DMS 273 (cell line): ENCODE data around the gene ST3GAL5.
A peak's percentile ranks its signal among the peaks of the same experiment; 100 is the strongest.

ENCODE experiments used
- DNase-seq: peaks from one replicate; lab custom pipeline; 2025; ENCODE audit not compliant: unreplicated experiment; lab: John Stamatoyannopoulos, UW

The ST3GAL5 gene

GRCh38 chr2:85811180-85812093 is 77.4 kb downstream of the ST3GAL5 start:
- DNase-seq, result peak; percentile 38

GRCh38 chr2:85810371-85811179 is 78.2 kb downstream of the ST3GAL5 start:
- DNase-seq, result no peak

DNA sequence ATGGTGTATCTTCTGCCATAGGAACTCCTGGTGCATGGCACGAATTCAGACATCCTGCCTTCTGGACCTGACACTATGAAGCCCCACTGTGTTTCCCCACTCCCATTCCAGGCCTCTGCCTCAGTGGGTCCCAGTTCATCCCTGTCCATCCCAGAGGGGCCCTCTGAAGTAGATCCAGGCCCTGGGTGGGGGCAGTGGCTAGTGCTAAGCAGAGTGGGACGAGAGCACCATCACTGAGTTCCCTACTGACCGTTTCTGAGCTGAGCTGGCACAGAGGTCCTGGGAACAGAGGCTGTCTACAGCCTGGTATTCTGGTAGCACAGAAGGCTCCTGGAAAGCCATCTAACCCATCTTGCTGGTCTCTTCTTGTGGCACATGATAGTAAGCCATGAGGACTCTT is 81.0 kb downstream of the ST3GAL5 start:
- DNase-seq, result no peak

- no peak for DNase-seq
These were observed 82.3 kb downstream of the ST3GAL5 start for GRCh38 chr2:85806358-85807118.

DNA sequence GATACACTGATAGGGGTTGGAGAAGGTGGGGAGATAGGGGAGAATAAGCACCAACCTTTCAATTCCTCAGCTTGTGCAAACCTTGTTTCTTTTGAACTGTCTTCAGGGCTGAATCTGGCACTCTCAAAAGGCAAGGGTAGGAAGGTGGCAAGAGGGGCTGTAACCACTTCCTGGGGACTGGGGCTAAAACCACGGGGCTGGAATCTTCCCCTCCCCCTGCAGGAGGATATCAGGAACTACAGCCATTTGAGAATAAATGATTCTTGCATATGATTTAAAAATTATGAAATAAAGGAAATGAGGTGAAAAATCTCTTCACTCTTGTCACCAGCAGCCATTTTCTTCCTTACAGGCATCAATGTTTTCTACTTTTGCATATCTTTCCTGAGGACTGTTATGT is 84.2 kb downstream of the ST3GAL5 start:
- DNase-seq, result peak; percentile 62

DNA sequence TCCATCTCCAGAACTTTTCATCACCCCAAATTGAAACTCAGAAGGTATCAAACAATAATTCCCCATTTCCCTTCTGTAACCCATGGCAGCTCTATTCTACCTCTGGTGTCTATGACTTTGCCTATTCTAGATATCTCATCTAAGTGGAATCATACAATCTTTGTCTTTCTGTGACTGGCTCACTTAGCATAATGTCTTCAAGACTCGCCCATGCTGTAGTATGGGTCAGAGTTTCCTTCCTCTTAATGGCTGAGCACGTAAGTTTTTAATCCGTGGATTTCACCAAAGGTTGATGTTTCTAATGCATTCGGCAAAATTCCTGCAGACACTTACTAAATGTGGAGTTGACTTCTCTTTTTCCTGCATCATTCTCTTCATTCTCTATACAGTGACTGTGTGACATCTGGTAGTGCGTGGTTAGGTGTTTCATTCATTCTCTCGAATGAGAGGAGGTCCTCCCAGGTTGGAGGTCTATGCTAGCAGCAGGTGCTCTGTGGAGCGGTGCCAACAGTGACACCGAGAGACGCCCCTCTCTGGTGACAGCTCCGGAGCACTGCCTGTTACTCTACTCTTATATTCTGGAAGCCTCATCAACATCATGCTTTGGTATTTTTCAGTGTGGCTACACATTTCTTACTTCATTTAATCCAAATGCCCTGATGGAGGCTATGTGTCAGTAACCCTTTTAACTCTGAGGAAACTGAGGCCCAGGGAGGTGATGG is 84.9 kb downstream of the ST3GAL5 start:
- DNase-seq, result no peak

DNA sequence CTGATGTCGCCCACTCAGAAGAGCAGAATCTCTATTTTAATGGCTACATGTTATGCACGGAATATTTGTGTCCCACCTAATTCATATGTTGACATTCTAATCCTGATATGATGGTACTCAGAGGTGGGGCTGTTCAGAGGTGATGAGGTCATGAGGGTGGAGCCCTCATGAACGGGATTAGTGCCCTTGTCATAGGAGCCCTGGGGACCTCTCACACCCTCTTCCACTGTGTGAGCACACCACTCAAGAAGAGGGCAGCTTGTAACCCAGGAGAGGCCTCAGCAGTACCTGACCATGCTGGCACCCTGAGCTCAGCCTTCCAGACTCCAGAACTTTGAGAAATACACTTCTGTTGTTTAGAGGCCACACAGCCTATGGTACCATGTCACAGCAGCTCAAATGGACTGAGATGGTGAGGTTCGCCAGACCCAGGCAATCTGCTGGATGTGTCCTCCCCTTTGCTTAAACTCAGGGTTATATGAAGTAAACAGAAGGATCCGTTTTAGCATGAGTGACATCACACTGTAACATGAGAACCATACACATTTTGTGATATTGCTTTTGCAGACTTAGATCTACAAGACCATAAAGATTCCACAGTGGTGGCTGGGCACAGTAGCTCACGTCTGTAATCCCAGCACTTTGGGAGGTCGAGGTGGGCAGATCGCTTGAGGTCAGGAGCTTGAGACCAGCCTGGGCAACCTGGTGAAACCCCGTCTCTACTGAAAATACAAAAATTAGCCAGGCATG is 86.3 kb downstream of the ST3GAL5 start:
- DNase-seq, result peak; percentile 65

DNA sequence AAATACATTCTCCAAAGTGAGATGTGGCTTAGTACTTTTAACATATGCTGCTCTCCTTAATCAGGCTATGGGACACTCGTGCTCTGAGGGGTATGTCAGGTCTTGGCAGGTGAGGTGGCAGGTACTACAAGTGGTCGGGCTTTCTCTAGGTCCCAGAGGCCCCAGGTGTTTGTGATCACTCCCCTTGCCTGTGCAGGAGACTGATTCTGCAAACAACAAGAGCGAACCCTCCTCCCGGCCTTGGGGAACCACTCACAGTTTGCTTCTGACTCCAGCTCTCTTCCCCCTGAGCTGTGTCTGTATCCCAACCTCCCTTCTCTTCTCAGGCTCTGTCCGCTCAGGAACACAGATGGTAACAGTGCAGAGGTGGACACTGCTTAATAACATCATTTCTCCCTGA is 86.9 kb downstream of the ST3GAL5 start:
- DNase-seq, result no peak

- peak; percentile 17 for DNase-seq
These were observed 88.2 kb downstream of the ST3GAL5 start for GRCh38 chr2:85800586-85800985.

GRCh38 chr2:85799215-85799956 is 89.4 kb downstream of the ST3GAL5 start:
- DNase-seq, result no peak

DNA sequence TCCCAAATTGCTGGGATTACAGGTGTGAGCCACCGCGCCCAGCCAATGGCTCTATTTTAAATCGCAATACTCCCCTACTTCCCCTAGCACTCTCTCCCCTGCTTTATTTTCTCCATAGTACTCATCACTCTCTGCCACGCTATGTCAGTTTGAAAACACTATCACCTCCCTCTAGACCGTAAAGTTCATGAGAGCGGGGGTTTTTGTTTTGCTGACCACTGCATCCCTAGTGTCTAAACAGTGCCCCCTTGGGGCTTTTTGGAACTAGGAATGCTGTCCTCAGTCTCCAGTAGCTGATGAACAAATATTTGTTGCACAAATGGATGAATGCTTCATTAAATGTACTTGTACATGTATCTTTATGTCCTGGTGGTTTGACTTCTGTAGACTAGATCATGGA is 90.9 kb downstream of the ST3GAL5 start:
- peak; percentile 58 for DNase-seq

DNA sequence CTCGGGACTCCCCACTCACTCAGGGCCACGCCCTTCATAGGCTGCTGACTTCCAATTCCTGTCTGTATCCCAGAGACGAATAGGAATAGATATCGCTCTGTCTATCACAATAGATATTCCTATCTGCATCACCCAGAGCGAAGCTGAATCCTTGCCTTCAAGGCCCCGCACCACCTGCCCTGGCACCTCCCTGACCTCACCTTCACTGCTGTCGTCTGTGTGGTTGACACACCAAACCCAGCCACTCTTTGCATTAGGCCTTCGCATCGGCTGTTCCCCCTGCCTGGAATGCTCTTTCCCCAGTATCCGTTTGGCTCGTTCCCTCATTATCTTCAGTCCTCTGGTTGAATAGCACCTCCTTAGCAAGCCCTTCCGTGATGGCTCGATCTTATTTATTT is 91.5 kb downstream of the ST3GAL5 start:
- no peak for DNase-seq

DNA sequence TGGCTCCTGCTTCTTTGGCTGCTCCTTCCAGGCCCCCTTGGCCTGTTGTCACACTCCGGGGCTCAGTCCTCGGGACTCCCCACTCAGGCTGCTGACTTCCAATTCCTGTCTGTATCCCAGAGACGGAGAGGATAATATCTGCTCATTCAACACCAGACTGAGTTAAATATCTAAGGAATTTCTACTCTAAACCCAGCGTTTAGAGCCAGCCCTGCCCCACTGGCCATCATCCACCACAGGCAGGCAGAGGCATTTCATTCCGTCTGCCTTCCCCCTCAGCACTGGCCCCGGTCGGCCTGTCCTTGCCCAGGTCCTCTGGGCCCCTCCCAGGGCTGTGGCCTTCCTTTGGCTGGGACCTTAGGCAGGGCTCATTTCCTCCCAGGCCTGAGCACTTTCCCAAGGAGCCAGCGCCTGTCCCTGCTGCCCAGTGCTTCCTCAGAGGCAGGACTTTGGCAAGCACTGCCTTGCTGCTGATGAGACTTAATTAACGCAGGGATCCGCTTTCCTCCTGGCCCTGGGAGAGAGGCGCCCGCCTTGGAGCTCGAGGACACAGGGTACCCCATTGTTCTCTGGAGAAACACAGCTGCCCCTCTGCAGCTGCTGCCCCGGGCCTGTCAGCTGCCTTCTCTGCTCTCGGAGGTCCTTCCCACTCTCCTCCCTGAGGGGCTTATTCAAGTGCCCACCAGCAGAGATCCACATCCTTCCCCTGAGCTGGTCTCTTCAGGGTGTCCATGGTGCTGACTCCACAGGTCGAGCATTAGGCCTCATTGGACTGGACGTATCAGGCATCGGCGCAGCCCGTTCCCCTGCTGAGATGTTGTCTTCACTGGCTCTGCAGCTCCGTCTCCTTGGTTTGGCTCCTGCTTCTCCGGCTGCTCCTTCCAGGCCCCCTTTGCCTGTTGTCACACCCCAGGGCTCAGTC is 92.2 kb downstream of the ST3GAL5 start:
- DNase-seq, result peak; percentile 70

DNA sequence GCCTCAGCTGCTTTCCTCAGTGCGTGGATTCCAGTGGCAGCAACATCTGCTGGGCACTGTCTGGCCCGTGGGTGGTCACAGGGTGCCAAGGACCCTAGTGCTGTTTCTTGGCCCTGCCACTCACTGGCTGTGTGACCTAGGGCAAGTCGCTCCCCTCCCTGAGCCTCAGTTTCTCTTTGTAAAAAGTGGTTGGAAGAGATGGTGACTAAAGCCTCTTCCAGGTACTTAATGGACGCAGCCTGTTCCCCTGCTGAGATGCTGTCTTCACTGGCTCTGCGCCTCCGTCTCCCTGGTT is 92.8 kb downstream of the ST3GAL5 start:
- DNase-seq, result no peak

- peak; percentile 69 for DNase-seq
These were observed 93.3 kb downstream of the ST3GAL5 start for GRCh38 chr2:85795331-85796045.

DNA sequence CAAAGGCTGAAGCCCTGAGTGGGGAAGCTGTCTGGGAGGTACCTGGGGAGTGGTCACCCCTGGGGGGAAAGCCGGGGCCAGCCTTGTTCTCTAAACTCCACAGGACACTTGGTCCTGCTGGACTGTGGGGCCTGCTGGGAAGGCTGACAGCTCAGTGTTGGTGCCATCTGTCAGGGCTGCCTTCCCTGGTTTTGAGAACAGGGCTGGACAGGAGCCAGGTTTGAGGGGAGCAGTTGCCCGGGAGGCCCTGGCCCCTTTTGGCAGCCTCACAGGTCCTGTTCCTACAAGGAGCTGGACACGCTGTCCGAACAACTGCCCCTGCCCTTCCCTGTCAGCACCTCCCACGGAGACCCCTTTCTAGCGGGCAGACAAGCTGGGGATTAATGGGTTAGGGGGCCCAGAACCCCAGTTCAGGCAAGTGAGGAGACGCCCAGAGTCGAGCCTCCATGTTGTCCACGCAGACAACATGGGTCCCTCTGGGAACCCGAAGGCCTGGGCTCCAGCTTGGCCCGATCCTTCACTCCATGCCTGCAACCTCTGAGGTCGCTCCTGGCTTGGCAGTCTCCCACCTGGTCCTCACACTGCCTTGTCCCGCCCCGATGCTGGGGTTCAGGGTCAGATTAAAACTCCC is 94.2 kb downstream of the ST3GAL5 start:
- DNase-seq, result peak; percentile 95

DNA sequence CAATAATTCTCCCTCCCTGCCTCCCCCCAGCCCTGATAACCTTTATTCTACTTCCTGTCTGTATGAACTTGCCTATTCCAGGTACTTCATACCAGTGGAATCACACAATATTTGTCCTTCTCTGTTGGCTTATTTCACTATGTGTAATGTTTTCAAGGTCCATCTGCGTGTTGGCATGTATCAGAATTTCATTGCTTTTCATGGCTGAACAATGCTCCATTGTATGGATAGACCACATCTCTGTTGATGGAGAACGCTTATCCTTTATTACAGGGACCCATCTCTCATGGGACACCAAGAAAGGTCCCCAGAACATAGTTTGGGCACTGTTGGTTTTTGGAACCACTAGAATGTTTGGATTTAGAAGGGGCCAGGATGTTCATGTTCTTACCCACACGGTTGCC is 94.8 kb downstream of the ST3GAL5 start:
- DNase-seq, result no peak
